Muscle of leg (tissue), 11 donors: ENCODE data around the gene SLC17A9. TPM values are rescaled to one million over a fixed set of nuclear protein-coding genes. Genes with fewer than 3 reads are reported as not detected.

Experiments used
- DNase-seq: peaks from one replicate; pipeline ENCODE4 v3.0.0; 2013
- H3K27ac ChIP-seq: one replicate; pipeline ENCODE4 v1.5.1; 2013; ENCODE audit warnings: mild to moderate bottlenecking, low read length, control low read depth
- H3K27me3 ChIP-seq: one replicate; pipeline ENCODE4 v1.6.1; 2013; ENCODE audit warnings: low read length; ENCODE audit not compliant: control insufficient read depth, insufficient read depth
- H3K36me3 ChIP-seq: one replicate; pipeline ENCODE4 v1.6.1; 2013; ENCODE audit warnings: low read length; ENCODE audit not compliant: control insufficient read depth, insufficient read depth
- H3K4me1 ChIP-seq: one replicate; pipeline ENCODE4 v1.6.1; 2013; ENCODE audit warnings: low read length; ENCODE audit not compliant: control insufficient read depth, insufficient read depth
- H3K4me3 ChIP-seq: one replicate; pipeline ENCODE4 v1.5.1; 2013; ENCODE audit warnings: low read length, control low read depth
- H3K9me3 ChIP-seq: replicated peaks from 2 replicates; pipeline ENCODE4 v1.6.1; 2013; ENCODE audit warnings: low read depth, low read length; ENCODE audit not compliant: control insufficient read depth
- WGBS: methylation state at CpG from one replicate; pipeline ENCODE4 v1.1.5; 2013; ENCODE audit warnings: missing lambda C conversion rate; ENCODE audit not compliant: insufficient coverage; 5-methylcytosine and 5-hydroxymethylcytosine counted together
- polyA plus RNA-seq, 8 donors: library from polyadenylated mRNA; unstranded; fragments of 120-200 nt; gene quantifications; one replicate each; pipeline versions ENCODE4 v1.2.1 to v1.2.3, GENCODE V29; 2013; ENCODE audit warnings: inconsistent platforms in 1 of 8, low replicate concordance in 1 of 8; ENCODE audit not compliant: insufficient read length in 8 of 8, insufficient read depth in 1 of 8
- total RNA-seq: library from RNA; stranded (reverse); fragments of 120-200 nt; gene quantifications from one replicate; pipeline ENCODE4 v1.2.4, GENCODE V29; 2013

SLC17A9 gene
- total and polyA plus RNA-seq, 9 donors = 0.41 to 1.7 (median 1.2) TPM

DNA sequence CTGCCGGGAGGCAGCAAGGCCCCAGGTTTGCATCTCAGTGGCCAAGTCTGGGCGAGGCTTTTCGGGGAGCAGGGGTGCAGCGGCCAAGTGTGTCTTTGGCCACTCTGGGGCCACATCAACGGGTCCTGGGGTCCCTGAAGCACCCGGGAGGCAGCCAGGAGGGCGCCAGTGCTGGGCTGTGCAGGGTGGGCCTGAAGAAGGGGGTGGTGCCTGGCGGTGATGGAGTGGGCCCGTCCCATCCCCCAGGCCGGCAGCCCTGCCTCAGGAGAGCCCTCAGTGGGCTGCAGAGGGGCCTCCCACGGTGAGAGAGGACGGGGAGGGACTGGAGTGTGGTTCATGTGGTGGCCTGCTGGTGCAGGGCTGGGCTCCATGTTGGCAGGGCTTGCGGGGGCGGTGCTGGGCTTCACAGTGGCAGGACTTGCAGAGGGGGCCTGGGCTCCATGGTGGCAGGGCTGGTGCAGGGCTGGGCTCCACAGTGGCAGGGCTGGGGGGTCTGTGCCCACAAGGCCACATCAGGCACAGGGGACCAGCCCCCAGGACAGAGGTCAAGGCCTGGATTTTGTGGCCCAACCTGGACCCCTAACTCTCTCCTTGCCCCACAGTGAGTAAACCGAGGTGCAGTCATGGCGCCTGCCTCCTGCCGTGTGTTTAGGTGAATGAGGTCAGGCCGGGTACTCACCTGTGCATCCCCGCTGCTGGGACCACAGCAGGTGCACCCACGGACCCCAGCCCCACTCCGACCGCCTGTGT lies 64.7 kb downstream of the SLC17A9 start:
- Histone ChIP-seq H3K36me3 (no peaks in the 10 kb centered on the region), H3K27ac (no peak overlapping the region), H3K4me3 (no peak overlapping the region), H3K27me3 (peaks cover 73% of the 10 kb centered on the region), H3K4me1 (peaks cover 12% of the 10 kb centered on the region), H3K9me3 (peaks cover 20% of the 10 kb centered on the region)
- DNase-seq = no peak
- 76% methylated on average over 19 of the region's 22 CpGs for WGBS

DNA sequence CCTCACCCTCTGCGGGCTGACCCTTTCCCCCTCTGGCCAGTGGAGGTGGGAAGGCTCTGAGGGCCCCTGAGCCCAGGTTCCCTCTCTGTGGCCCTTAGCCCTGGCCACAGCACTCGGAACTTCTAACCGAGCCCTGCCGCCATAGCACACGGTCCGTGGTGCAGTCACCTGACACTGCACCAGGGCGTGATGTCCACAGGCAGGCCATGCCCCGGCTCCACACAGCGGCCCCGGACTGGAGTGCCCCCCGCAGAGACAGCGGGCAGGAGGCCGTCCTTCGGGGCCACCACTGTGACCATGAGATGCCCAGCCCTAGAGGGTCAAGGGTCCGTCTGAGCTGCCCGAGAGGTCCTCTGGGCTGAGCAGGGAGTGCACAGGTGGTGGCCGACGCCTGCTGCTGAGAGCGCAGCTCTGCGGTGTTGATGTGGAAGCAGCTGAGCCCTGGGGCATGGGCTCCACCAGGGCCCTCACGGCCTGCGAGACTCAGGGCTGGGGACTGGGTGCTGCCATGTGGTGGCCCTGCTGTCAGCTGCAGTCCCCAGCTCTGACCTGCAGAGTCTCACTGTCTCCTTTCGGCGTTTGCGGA lies 65.4 kb downstream of the SLC17A9 start:
- H3K36me3 ChIP-seq = no peaks in the 10 kb centered on the region
- 86% methylated on average over 25 of the region's 25 CpGs for WGBS
- H3K27me3 ChIP-seq = peaks cover 73% of the 10 kb centered on the region
- H3K4me1 ChIP-seq = peaks cover 12% of the 10 kb centered on the region
- no peak overlapping the region for H3K27ac ChIP-seq
- H3K4me3 ChIP-seq = no peak overlapping the region
- H3K9me3 ChIP-seq = peaks cover 15% of the 10 kb centered on the region
- no peak for DNase-seq

Other genes starting within 250 kb of the SLC17A9 start
- 0.04 TPM for gene NTSR1, start 243.9 kb upstream of the SLC17A9 start, total RNA-seq
- gene NTSR1, start 243.9 kb upstream of the SLC17A9 start, polyA plus RNA-seq = under 1 TPM; 0.10 to 0.27 (median 0.18) TPM
- 12.1 TPM for gene MRGBP, start 156.2 kb upstream of the SLC17A9 start, total RNA-seq
- gene MRGBP, start 156.2 kb upstream of the SLC17A9 start, polyA plus RNA-seq = 10 to 100 TPM in 6 of 8 donors, 1 to 10 TPM in 2; 8.4 to 13.4 (median 11.7) TPM
- gene OGFR, start 147.9 kb upstream of the SLC17A9 start, total RNA-seq = 23.2 TPM
- gene OGFR, start 147.9 kb upstream of the SLC17A9 start, polyA plus RNA-seq = 10 to 100 TPM; 16.7 to 26.6 (median 21.5) TPM
- gene COL9A3, start 135.7 kb upstream of the SLC17A9 start, total RNA-seq = 27.1 TPM
- 10 to 100 TPM in 6 of 8 donors, 1 to 10 TPM in 2; 6.4 to 43.5 (median 13.9) TPM for gene COL9A3, start 135.7 kb upstream of the SLC17A9 start, polyA plus RNA-seq
- 9.7 TPM for gene TCFL5, start 90.9 kb upstream of the SLC17A9 start, total RNA-seq
- 10 to 100 TPM in 2 of 8 donors, 1 to 10 TPM in 6; 6.1 to 12.1 (median 8.1) TPM for gene TCFL5, start 90.9 kb upstream of the SLC17A9 start, polyA plus RNA-seq
- gene DIDO1, start 26.2 kb upstream of the SLC17A9 start, total RNA-seq = 37.6 TPM
- gene DIDO1, start 26.2 kb upstream of the SLC17A9 start, polyA plus RNA-seq = 10 to 100 TPM; 35.0 to 42.0 (median 38.7) TPM
- gene GID8, start 14.6 kb upstream of the SLC17A9 start, total RNA-seq = 22.0 TPM
- gene GID8, start 14.6 kb upstream of the SLC17A9 start, polyA plus RNA-seq = 10 to 100 TPM; 27.9 to 38.7 (median 30.8) TPM
- not detected for gene BHLHE23, start 54.3 kb downstream of the SLC17A9 start, total RNA-seq
- not detected for gene BHLHE23, start 54.3 kb downstream of the SLC17A9 start, polyA plus RNA-seq